C4-2B (cell line): ENCODE data around the gene NDUFB8.
A peak's percentile ranks its signal among the peaks of the same experiment; 100 is the strongest.

Source experiments
- H3K27ac ChIP-seq: fragments of 450-650 bp; 2 replicates; pipeline ENCODE4 v1.5.1; 2017
- ZFX ChIP-seq: fragments of 450-650 bp; IDR thresholded peaks from 2 replicates; pipeline ENCODE4 v1.6.1; 2017
- TF ChIP-seq, protein P1 (sequence below): fragments of 450-650 bp; conservative IDR thresholded peaks from 2 replicates; pipeline ENCODE4 v1.5.1; 2017; ENCODE audit warnings: mild to moderate bottlenecking

Gene NDUFB8

DNA sequence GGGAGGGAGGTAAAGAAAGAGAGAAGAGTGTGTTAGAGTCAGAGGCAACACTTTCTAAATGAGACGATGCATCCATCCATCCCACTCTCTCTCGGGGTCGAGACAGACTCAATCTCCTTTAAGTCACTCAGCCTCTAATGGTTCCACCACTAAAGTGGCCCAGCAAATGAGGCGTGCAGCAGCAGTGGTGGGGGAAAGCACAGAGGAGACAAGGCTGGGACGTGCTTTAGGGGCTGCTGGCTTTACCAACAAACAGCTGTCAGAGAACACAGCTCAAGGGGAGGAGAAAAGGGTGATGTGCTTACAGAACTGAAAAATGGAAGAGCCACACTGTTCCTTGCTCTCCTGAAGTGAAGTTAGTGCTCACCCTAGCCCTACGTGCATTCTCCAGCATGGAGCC lies 5.5 kb downstream of the NDUFB8 start:
- H3K27ac ChIP-seq, result no peak overlapping the region
- no peak for TF ChIP-seq ZFX
- TF ChIP-seq, protein P1, sequence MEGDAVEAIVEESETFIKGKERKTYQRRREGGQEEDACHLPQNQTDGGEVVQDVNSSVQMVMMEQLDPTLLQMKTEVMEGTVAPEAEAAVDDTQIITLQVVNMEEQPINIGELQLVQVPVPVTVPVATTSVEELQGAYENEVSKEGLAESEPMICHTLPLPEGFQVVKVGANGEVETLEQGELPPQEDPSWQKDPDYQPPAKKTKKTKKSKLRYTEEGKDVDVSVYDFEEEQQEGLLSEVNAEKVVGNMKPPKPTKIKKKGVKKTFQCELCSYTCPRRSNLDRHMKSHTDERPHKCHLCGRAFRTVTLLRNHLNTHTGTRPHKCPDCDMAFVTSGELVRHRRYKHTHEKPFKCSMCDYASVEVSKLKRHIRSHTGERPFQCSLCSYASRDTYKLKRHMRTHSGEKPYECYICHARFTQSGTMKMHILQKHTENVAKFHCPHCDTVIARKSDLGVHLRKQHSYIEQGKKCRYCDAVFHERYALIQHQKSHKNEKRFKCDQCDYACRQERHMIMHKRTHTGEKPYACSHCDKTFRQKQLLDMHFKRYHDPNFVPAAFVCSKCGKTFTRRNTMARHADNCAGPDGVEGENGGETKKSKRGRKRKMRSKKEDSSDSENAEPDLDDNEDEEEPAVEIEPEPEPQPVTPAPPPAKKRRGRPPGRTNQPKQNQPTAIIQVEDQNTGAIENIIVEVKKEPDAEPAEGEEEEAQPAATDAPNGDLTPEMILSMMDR, result no peak

DNA sequence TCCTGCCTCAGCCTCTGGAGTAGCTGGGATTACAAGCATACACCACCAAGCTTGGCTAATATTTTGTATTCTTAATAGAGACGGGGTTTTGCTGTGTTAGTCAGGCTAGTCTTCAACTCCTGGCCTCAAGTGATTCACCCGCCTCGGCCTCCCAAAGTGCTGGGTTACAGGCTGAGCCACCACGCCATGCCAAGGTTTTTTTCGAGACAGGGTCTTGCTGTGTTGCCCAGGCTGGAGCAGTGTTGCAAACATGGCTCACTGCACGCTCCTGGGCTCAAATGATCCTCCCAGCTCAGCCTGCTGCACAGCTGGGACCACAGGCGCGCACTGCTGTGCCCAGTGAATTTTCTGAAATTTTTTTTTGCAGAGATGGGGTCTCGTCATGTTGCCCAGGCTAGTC lies 6.7 kb downstream of the NDUFB8 start:
- no peak overlapping the region for H3K27ac ChIP-seq
- no peak for TF ChIP-seq ZFX
- TF ChIP-seq, protein P1, result no peak

DNA sequence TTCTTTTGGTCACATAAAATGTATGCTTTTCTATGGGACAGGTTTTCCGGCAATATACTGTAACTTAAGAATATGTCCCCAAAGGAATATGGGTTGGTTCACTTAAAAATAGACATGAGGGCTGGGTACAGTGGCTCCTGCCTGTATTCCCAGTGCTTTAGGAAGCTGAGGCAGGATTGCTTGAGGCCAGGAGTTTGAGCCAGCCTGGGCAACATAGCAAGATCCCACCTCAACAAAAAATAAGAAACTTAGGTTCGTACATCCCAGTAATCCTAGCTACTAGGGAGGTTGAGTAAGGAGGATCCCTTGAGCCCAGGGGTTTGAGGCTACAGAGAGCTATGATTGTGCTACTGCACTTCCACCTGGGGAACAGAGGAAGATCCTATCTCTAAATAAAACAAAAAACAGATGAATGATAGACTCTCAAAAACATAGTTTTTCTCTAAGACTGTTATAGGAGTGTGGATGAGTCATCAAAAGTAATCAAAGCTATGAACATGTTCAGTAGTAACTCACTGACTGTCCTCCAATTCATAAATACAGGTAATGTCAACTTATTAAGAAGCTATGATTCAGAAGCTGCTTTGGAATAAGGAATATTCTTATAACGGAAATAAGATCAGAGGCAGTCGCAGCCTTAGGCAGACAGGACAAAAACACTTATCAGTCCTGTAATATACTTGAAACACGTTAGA lies 7.4 kb downstream of the NDUFB8 start:
- TF ChIP-seq, protein P1, result no peak
- TF ChIP-seq ZFX, result no peak
- no peak overlapping the region for H3K27ac ChIP-seq

DNA sequence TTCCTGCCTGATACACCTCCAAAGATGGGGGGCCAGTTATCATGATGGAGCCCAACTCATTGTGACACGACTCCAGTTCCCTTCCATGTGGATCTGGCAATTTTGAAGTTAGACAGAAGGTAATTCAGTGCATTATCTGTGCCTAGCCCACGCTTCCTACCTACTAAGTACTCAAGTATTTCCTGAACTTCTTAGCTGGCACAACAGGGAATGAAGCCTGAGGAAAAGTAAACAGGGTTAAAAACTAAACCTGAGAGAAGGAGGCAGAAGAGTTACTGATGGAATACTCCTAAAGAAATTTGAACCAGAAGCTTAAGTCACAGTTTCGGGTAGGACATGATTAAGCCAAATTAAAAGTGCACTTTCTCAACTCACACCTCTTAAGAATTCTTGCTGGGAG lies 8.9 kb downstream of the NDUFB8 start:
- TF ChIP-seq, protein P1, result no peak
- TF ChIP-seq ZFX, result no peak
- H3K27ac ChIP-seq, result no peak overlapping the region

DNA sequence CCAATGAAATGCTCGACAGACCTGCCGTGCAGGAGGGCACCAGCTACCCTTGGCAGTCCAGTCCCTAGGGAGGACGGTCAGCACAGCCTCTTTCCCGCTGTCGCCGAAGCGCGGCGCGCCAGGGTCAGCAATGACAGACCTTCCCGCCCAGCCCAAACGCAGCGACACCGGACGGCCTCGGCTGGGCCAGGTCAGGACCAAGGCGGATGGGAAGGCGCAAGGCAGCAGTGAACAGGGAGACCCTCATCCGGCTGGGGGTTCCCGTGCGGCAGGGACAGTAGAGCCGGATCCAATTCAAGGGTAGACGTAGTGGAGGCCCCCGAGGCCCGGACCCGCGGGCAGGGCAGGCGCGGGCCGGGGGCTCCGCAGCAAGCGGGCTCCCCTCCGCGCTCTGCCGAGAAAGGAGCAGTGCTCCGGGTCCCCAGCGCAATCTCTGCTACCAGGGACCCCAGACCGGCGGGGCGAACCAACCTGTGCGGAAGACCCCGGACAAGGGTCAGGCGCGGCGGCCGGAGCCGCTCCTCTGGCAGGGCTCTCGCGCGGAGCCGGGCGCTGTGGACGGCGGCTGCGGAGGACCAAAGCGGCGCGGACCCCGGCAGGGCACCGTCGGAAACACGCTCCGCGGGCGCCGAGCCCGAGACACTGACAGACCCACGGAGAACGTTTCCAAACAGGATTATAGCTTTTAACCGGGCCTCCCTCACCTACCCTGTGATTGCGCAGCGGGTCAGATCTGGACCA lies 10.2 kb downstream of the NDUFB8 start, which contains the start of gene SEC31B:
TSS of gene SEC31B (minus strand) at position 551 of the 741 bp plus-strand sequence. CDS start 2,909 bp downstream, outside the sequence.
- no peak within 1 kb of the TSS for H3K27ac ChIP-seq
- TF ChIP-seq, protein P1, result no peak
- no peak for TF ChIP-seq ZFX

DNA sequence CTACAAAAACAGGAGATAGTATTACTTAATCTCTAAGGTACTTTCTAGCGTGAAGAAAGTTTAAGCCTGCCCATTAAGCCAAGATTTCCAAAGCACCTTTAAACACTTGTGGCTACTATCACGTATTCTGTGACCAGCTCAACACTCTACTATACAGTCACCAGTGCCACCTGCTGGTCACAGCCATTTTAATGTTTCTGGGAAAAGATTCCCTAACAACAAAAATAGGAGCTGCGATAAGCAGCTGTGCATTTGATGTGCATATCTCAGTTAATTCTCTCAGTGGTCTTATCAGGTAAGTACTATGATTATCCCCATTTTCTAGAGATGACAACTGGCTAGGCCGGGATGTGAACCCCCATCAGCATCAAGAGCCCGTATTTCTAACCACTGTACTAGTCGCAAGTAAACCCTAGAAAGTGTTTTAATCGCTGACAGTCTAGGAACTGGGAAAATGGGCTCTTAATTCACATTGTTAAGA lies 10.9 kb downstream of the NDUFB8 start:
- no peak overlapping the region for H3K27ac ChIP-seq
- TF ChIP-seq, protein P1, result peak; percentile 68
- no peak for TF ChIP-seq ZFX

DNA sequence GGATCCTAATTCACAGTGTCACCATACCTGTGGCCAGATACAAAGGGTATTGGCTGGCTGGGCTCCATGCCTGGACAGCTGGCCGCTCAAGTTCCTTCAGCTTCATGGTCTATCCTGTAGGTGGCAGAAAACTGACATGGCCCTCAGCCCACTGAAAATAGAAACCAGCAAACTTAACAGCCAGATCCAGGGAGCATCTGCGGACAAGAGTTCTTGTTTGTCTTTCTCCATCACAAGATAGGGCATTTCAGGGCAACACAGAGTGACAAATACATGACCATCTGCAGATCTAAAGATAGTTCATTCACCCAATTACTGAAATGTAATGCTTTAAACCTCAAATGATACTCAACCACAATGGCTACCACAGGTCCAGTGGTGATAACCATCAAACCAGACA lies 12.8 kb downstream of the NDUFB8 start:
- no peak overlapping the region for H3K27ac ChIP-seq
- no peak for TF ChIP-seq ZFX
- TF ChIP-seq, protein P1, result peak; percentile 12
